Urothelium cell line (cell line): Measurements from ENCODE around the gene IGFBP2.

Experiments
- DNase-seq: peaks from one replicate; pipeline ENCODE4 v3.0.0; 2011; ENCODE audit warnings: low spot score, mixed read lengths
- FAIRE-seq: peaks from 2 replicates; lab custom pipeline; 2011; peaks lifted over from hg19 to GRCh38; lab: Jason Lieb, UNC

IGFBP2 gene

GRCh38 chr2:216661051-216661450 lies 27.8 kb downstream of the IGFBP2 start:
- DNase-seq: no peak
- no peak for FAIRE-seq

- no peak for FAIRE-seq
- DNase-seq: no peak
Measured at GRCh38 chr2:216661639-216662375, 28.6 kb downstream of the IGFBP2 start.

- no peak for FAIRE-seq
- DNase-seq: no peak
Measured at GRCh38 chr2:216663106-216663505, 29.9 kb downstream of the IGFBP2 start.

- FAIRE-seq: no peak
- DNase-seq: no peak
Measured at GRCh38 chr2:216663846-216664245, 30.6 kb downstream of the IGFBP2 start.

- FAIRE-seq (peak; percentile 65), DNase-seq (peak; percentile 65)
Measured at GRCh38 chr2:216664593-216665034, 31.4 kb downstream of the IGFBP2 start.

GRCh38 chr2:216665242-216665641 lies 32.0 kb downstream of the IGFBP2 start:
- DNase-seq (peak; percentile 49), FAIRE-seq (no peak)

GRCh38 chr2:216665717-216666116 lies 32.5 kb downstream of the IGFBP2 start:
- FAIRE-seq: no peak
- DNase-seq: no peak

- DNase-seq (peak; percentile 71), FAIRE-seq (peak; percentile 83)
Measured at GRCh38 chr2:216666461-216667233, 33.4 kb downstream of the IGFBP2 start.

GRCh38 chr2:216670266-216671080 lies 37.3 kb downstream of the IGFBP2 start:
- DNase-seq (no peak), FAIRE-seq (no peak)

- no peak for FAIRE-seq
- no peak for DNase-seq
Measured at GRCh38 chr2:216671081-216671411, 37.8 kb downstream of the IGFBP2 start.

GRCh38 chr2:216671791-216672343 lies 38.6 kb downstream of the IGFBP2 start:
- FAIRE-seq (no peak), DNase-seq (no peak)

GRCh38 chr2:216672466-216672865 lies 39.2 kb downstream of the IGFBP2 start:
- DNase-seq (no peak), FAIRE-seq (no peak)

- DNase-seq (no peak), FAIRE-seq (no peak)
Measured at GRCh38 chr2:216673021-216673420, 39.8 kb downstream of the IGFBP2 start.

- no peak for DNase-seq
- FAIRE-seq: no peak
Measured at GRCh38 chr2:216673609-216674008, 40.4 kb downstream of the IGFBP2 start.

- FAIRE-seq (no peak), DNase-seq (no peak)
Measured at GRCh38 chr2:216674376-216674775, 41.2 kb downstream of the IGFBP2 start.

GRCh38 chr2:216676630-216677029 lies 43.4 kb downstream of the IGFBP2 start:
- DNase-seq (no peak), FAIRE-seq (no peak)

- no peak for DNase-seq
- no peak for FAIRE-seq
Measured at GRCh38 chr2:216677439-216678097, 44.3 kb downstream of the IGFBP2 start.

- FAIRE-seq: no peak
- no peak for DNase-seq
Measured at GRCh38 chr2:216678098-216678465, 44.9 kb downstream of the IGFBP2 start.

- DNase-seq (no peak), FAIRE-seq (no peak)
Measured at GRCh38 chr2:216678813-216679657, 45.8 kb downstream of the IGFBP2 start.

- FAIRE-seq (no peak), DNase-seq (no peak)
Measured at GRCh38 chr2:216679658-216680024, 46.4 kb downstream of the IGFBP2 start.
